HepG2 (cell line): ENCODE results near the gene ANTXR1. TPM values are rescaled to one million over a fixed set of nuclear protein-coding genes. Genes with fewer than 3 reads are reported as not detected.

Experiments
- ARHGAP35 ChIP-seq: sonication (generic); formaldehyde crosslinking; IDR thresholded peaks from 2 replicates; pipeline ENCODE4 v1.9.0; 2022; ENCODE audit warnings: mild to moderate bottlenecking, inconsistent platforms, moderate library complexity, missing genetic modification reagents, borderline replicate concordance
- ATF1 ChIP-seq: IDR thresholded peaks from 2 replicates; pipeline ENCODE4 v1.6.1; 2016; ENCODE audit warnings: mild to moderate bottlenecking, control low read depth
- ATF5 ChIP-seq: sonication (generic); formaldehyde crosslinking; IDR thresholded peaks from 2 replicates; pipeline ENCODE4 v1.4.0; 2020; ENCODE audit warnings: mild to moderate bottlenecking, low read depth, missing genetic modification reagents
- ATF7-NPFF ChIP-seq: sonication (generic); formaldehyde crosslinking; IDR thresholded peaks from 2 replicates; pipeline ENCODE4 v1.8.1; 2023; ENCODE audit warnings: mild to moderate bottlenecking, low read depth, missing genetic modification reagents, moderate library complexity
- BRCA1 ChIP-seq: sonication (generic); formaldehyde crosslinking; IDR thresholded peaks from 2 replicates; pipeline ENCODE4 v1.4.0; 2020; ENCODE audit warnings: missing genetic modification reagents
- DR1 ChIP-seq: sonication (generic); formaldehyde crosslinking; IDR thresholded peaks from 2 replicates; pipeline ENCODE4 v1.8.0; 2021; ENCODE audit warnings: mild to moderate bottlenecking, missing genetic modification reagents, inconsistent platforms
- EHMT2 ChIP-seq: fragments of 200-600 bp; sonication (generic); IDR thresholded peaks from 2 replicates; pipeline ENCODE4 v1.7.0; 2017; ENCODE audit warnings: antibody characterized with exemption, low read depth, low read length, borderline replicate concordance
- FOSL2 ChIP-seq: sonication (generic); formaldehyde crosslinking; IDR thresholded peaks from 2 replicates; pipeline ENCODE4 v1.4.0; 2020; ENCODE audit warnings: missing genetic modification reagents
- FOXK2 ChIP-seq: fragments of 450-650 bp; IDR thresholded peaks from 2 replicates; pipeline ENCODE4 v1.6.1; 2016
- HOXD1 ChIP-seq: sonication (generic); formaldehyde crosslinking; IDR thresholded peaks from 2 replicates; pipeline ENCODE4 v1.5.0; 2020; ENCODE audit warnings: missing genetic modification reagents
- MTA3 ChIP-seq: sonication (generic); formaldehyde crosslinking; IDR thresholded peaks from 2 replicates; pipeline ENCODE4 v1.4.0; 2020; ENCODE audit warnings: missing genetic modification reagents
- NCOA2 ChIP-seq: sonication (generic); formaldehyde crosslinking; IDR thresholded peaks from 2 replicates; pipeline ENCODE4 v1.8.0; 2022; ENCODE audit warnings: inconsistent platforms
- NR2F2 ChIP-seq: IDR thresholded peaks from 2 replicates; pipeline ENCODE4 v1.6.1; 2012; ENCODE audit warnings: low read depth, inconsistent platforms, borderline replicate concordance
- PHB2 ChIP-seq: fragments of 450-650 bp; IDR thresholded peaks from 2 replicates; pipeline ENCODE4 v1.6.1; 2018; ENCODE audit not compliant: partially characterized antibody
- PHF21A ChIP-seq: sonication (generic); formaldehyde crosslinking; IDR thresholded peaks from 2 replicates; pipeline ENCODE4 v1.5.0; 2020; ENCODE audit warnings: mild to moderate bottlenecking, missing genetic modification reagents
- RFX3 ChIP-seq: IDR thresholded peaks from 2 replicates; pipeline ENCODE4 v1.6.1; 2016; ENCODE audit warnings: missing biosample characterization, missing genetic modification reagents
- SALL1 ChIP-seq: sonication (generic); formaldehyde crosslinking; IDR thresholded peaks from 2 replicates; pipeline ENCODE4 v1.8.0; 2022; ENCODE audit warnings: mild to moderate bottlenecking, missing genetic modification reagents
- SP140L ChIP-seq: sonication (generic); formaldehyde crosslinking; IDR thresholded peaks from 2 replicates; pipeline ENCODE4 v1.4.0; 2020; ENCODE audit warnings: missing genetic modification reagents, borderline replicate concordance
- TBP ChIP-seq: sonication (generic); formaldehyde crosslinking; IDR thresholded peaks from 2 replicates; pipeline ENCODE4 v1.5.0; 2020; ENCODE audit warnings: missing genetic modification reagents
- XBP1 ChIP-seq: sonication (generic); formaldehyde crosslinking; IDR thresholded peaks from 2 replicates; pipeline ENCODE4 v1.5.0; 2020; ENCODE audit warnings: missing genetic modification reagents
- ZNF24 ChIP-seq: fragments of 450-650 bp; IDR thresholded peaks from 2 replicates; pipeline ENCODE4 v1.6.1; 2017; ENCODE audit warnings: antibody characterized with exemption, mild to moderate bottlenecking
- ZNF709 ChIP-seq: sonication (generic); formaldehyde crosslinking; IDR thresholded peaks from 2 replicates; pipeline ENCODE4 v1.5.0; 2020; ENCODE audit warnings: mild to moderate bottlenecking, missing genetic modification reagents
- ZNF713 ChIP-seq: sonication (generic); formaldehyde crosslinking; IDR thresholded peaks from 2 replicates; pipeline ENCODE4 v1.4.0; 2020; ENCODE audit warnings: mild to moderate bottlenecking, missing genetic modification reagents
- ZNF737 ChIP-seq: sonication (generic); formaldehyde crosslinking; IDR thresholded peaks from 2 replicates; pipeline ENCODE4 v1.5.0; 2020; ENCODE audit warnings: missing genetic modification reagents, mild to moderate bottlenecking, borderline replicate concordance
- ZNF768 ChIP-seq: sonication (generic); formaldehyde crosslinking; IDR thresholded peaks from 2 replicates; pipeline ENCODE4 v1.4.0; 2020; ENCODE audit warnings: missing genetic modification reagents
- polyA plus RNA-seq, 8 experiments: library from polyadenylated mRNA; depleted of rRNA in 3 of 8; stranded (reverse) in 7 of 8; unstranded in 1 of 8; fragments of >200 nt; fragmentation: Illumina TruSeq in 4 of 8; extraction: Trizol in 4 of 8; gene quantifications; 2 replicates each; pipeline versions ENCODE4 v1.2.1 to v1.2.3, GENCODE V29; 2011 to 2016; ENCODE audit warnings: low read depth in 4 of 8, missing spikeins in 1 of 8, mixed read lengths in 1 of 8; ENCODE audit not compliant: insufficient read depth in 1 of 8
- total RNA-seq, 5 experiments: library from RNA; depleted of rRNA; stranded (reverse); fragments of >200 nt; fragmentation: Illumina TruSeq; extraction: Trizol; gene quantifications; 2 replicates each; pipeline ENCODE4 v1.2.3, GENCODE V29; 2016; ENCODE audit warnings: low read depth in 1 of 5
- TF ChIP-seq, protein P1 (sequence below): sonication (generic); formaldehyde crosslinking; IDR thresholded peaks from 2 replicates; pipeline ENCODE4 v1.4.0; 2020; ENCODE audit warnings: mild to moderate bottlenecking, missing genetic modification reagents
- TF ChIP-seq, protein P2 (sequence below): IDR thresholded peaks from 2 replicates; pipeline ENCODE4 v1.4.0; 2020; ENCODE audit warnings: mild to moderate bottlenecking, missing genetic modification reagents

Gene ANTXR1
- total and polyA plus RNA-seq, 2 of the 13 experiments (the other 11 are each of a cell fraction or from before 2014, with no cell fraction given) = 4.5 to 12.7 TPM

GRCh38 chr2:69279931-69280681 lies 267.1 kb downstream of the ANTXR1 start (continued):
- TF ChIP-seq ARHGAP35 (CRISPR knock-in tag) (no peak; the same call in 1 of the 2 replicates), PHF21A (CRISPR knock-in tag) (peak; percentile 66; the same call in 1 of the 2 replicates), ATF1 (CRISPR knock-in tag) (no peak), ATF7-NPFF (CRISPR knock-in tag) (no peak), PHB2 (no peak), DR1 (CRISPR knock-in tag) (no peak), ZNF713 (CRISPR knock-in tag) (no peak), ZNF709 (CRISPR knock-in tag) (no peak; the same call in 1 of the 2 replicates), ZNF24 (no peak), FOSL2 (CRISPR knock-in tag) (peak; percentile 72), ZNF737 (CRISPR knock-in tag) (no peak), EHMT2 (no peak; the same call in 1 of the 2 replicates), RFX3 (CRISPR knock-in tag) (no peak), FOXK2 (no peak), ZNF768 (CRISPR knock-in tag) (0 out of 2 replicates have a peak, but pooled peaks have one; percentile 17), ATF5 (CRISPR knock-in tag) (no peak), BRCA1 (CRISPR knock-in tag) (no peak), SALL1 (peak; percentile 82), HOXD1 (no peak), MTA3 (CRISPR knock-in tag) (no peak), NCOA2 (CRISPR knock-in tag) (peak; percentile 95), TBP (CRISPR knock-in tag) (no peak), NR2F2 (no peak; the same call in 1 of the 2 replicates), XBP1 (CRISPR knock-in tag) (no peak), SP140L (CRISPR knock-in tag) (no peak)
- TF ChIP-seq, protein P1, sequence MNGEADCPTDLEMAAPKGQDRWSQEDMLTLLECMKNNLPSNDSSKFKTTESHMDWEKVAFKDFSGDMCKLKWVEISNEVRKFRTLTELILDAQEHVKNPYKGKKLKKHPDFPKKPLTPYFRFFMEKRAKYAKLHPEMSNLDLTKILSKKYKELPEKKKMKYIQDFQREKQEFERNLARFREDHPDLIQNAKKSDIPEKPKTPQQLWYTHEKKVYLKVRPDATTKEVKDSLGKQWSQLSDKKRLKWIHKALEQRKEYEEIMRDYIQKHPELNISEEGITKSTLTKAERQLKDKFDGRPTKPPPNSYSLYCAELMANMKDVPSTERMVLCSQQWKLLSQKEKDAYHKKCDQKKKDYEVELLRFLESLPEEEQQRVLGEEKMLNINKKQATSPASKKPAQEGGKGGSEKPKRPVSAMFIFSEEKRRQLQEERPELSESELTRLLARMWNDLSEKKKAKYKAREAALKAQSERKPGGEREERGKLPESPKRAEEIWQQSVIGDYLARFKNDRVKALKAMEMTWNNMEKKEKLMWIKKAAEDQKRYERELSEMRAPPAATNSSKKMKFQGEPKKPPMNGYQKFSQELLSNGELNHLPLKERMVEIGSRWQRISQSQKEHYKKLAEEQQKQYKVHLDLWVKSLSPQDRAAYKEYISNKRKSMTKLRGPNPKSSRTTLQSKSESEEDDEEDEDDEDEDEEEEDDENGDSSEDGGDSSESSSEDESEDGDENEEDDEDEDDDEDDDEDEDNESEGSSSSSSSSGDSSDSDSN = peak; percentile 61; the same call in 1 of the 2 replicates
- TF ChIP-seq, protein P2, sequence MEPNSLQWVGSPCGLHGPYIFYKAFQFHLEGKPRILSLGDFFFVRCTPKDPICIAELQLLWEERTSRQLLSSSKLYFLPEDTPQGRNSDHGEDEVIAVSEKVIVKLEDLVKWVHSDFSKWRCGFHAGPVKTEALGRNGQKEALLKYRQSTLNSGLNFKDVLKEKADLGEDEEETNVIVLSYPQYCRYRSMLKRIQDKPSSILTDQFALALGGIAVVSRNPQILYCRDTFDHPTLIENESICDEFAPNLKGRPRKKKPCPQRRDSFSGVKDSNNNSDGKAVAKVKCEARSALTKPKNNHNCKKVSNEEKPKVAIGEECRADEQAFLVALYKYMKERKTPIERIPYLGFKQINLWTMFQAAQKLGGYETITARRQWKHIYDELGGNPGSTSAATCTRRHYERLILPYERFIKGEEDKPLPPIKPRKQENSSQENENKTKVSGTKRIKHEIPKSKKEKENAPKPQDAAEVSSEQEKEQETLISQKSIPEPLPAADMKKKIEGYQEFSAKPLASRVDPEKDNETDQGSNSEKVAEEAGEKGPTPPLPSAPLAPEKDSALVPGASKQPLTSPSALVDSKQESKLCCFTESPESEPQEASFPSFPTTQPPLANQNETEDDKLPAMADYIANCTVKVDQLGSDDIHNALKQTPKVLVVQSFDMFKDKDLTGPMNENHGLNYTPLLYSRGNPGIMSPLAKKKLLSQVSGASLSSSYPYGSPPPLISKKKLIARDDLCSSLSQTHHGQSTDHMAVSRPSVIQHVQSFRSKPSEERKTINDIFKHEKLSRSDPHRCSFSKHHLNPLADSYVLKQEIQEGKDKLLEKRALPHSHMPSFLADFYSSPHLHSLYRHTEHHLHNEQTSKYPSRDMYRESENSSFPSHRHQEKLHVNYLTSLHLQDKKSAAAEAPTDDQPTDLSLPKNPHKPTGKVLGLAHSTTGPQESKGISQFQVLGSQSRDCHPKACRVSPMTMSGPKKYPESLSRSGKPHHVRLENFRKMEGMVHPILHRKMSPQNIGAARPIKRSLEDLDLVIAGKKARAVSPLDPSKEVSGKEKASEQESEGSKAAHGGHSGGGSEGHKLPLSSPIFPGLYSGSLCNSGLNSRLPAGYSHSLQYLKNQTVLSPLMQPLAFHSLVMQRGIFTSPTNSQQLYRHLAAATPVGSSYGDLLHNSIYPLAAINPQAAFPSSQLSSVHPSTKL (CRISPR knock-in tag) = peak; percentile 79
